ENCODE measurements around the gene DDR2.

The DDR2 gene

DNA sequence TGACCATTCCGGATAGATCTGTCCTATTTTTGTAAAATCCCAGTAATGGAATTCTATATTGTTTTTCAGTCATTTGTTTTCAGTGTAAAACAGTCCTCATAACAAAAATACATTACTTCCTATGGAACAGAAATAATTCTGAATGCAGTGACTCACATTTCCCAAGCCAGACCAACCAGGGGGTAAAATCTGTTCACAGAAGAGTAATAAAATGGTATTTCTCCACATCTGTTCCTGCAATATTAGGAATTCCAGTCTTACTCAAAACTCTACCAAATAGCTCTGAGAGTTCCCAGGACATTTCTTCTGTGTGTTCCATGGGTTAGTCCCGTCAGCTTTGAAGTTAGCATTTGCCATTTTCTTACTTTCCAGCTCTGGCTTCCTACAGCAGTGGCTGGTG lies 2.6 kb upstream of the DDR2 start:
- peak; percentile 93 for DNase-seq

DNA sequence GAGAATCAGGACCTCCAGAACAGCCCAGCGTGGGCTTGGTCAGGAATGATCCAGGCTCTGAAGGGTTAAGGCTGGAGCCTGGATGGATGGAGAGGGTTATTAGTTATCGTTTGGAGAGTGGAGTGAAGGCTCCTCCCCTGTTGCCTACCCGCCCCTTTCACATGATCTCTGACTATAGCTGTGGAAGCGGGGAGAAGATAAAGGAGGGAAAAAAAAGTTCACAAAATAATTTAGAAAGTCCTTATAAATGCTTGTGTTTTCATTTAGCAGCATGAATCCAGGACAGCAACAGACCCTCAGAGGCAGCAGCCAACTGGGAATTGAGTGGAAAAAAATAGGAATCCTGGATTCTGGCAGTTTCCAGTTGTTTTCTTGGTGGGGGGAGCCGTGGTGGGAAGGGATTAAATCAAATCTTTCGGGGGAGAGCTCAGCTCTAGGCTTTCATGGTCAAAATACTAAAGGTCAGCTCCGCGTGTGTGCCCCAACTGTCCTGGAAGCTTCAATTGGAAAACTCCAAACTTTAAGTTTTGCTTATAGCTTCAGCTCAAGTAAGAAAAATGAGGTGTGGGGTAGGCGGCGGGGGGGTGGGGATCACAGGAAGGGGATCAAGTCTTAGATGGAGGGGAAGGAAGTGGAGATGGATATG lies 595 bp upstream of the DDR2 start:
- DNase-seq, result peak; percentile 84

DNA sequence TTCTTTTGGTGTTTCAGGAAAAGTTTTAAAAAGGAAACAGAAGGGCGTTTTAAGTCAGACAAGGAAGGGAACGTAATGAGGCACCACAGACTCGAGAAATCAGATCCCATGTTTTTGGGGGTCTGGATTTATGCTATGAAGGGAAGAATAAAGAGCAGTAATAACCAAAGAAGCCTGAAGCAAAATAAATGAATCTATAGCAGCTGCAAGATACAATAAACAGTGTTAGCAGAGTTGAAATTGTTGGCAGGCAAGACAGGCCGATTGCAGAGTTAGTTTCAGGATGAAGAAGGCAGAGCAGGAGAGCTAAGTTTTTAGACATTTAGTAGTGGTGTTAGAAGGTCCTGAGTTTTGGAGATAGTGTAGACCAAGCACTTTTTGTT lies 425 bp downstream of the DDR2 start:
- DNase-seq, result peak; percentile 23

DNA sequence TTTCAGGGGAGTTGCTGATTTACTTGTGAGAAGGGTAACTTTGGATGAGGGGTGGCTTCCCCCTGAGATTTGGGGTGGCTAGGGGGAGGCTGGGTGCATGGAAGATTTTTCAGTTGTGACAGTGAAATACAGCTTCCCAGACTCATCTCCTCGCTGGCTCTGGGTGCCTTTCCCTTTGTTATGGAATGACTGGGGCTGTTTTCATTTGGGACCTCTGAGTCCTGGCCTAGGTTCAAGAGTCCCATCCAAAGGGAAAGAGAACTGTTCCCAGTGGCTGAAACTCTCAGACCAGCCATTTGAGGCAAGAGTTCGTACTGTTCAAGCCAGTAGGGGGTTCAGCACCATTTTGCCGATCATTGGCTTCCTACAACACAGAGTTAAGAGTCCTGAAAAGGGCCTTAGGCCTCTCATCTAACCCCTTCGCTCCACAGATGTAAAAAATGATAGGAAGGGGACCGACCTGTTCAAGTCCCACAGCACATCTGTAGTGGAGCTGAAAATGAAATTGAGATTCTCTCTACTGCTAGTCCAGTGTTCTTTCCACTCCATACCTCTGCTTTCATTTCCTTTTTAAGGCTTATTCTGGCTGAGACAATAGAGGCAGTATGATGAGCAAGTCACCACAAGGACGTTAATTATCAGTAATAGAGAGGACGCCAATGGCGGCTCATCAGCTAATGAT lies 958 bp downstream of the DDR2 start:
- peak; percentile 68 for DNase-seq

DNA sequence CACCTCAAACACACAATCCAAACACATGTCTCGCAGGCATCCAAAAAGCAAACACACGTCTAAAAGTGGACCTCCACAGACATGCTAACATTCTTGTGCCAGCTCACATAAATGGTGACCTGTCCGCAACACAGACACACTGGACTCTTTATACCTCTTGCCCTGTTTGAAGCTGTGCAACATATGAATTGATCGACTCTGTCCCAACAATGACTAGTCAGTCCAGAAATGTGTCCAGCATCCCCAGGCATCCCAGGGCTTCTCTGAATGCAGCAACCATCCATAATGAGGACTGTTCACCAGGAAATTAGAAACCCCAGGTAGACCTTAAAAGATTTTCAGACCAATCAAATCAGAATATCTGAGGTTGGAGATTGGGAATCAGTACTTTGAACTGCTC lies 3.2 kb downstream of the DDR2 start:
- no peak for DNase-seq

DNA sequence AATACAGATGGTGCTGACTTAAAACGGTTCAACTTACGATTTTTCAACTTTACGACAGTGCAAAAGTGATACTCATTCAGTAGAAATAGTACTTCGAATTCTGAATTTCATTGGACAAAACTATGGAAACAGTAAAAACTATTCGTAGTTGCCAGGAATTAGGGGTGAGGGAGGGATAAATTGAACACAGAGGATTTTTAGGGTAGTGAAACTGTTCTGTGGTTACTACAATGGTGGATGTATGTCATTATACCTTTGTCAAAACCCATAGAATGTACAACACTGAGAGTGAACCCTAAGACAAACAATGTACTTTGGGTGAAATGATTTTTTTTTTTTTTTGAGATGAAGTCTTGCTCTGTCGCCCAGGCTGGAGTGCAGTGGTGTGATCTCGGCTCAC lies 7.5 kb downstream of the DDR2 start:
- no peak for DNase-seq

DNA sequence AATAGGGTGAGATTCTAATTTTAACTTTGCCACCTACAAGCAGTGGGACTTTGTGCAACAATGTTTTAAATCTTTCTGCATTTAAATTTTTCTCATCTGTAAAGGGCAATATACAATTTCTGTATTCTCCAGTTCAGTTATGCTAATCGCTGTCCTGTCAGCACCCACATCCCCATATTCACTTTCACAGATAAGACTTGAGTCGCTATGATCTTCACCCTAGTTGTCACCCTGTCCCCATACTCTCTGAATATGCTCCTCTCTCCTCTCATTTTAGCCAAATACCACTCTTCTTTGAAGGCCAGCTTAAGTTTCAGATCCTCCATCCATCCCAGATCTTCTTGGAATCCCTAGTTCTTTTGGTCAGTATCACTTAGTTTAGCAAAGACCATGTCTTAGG lies 8.8 kb downstream of the DDR2 start:
- DNase-seq, result no peak

DNA sequence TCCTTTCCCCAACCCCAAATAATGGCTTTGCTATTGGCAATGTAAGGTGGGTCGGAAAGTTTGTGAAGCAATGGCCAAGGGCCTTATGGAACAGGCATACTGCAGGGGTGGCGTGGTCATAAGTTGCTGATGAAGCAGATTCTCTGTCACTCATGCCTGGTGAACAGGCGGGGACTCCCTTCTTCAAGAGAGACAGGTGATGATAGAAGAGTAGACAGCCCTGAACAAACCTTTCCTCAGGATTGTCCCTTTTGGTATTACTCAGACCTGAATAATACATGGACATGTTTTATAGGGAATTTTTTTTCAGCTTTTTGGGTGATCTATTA lies 12.7 kb downstream of the DDR2 start:
- DNase-seq, result no peak

DNA sequence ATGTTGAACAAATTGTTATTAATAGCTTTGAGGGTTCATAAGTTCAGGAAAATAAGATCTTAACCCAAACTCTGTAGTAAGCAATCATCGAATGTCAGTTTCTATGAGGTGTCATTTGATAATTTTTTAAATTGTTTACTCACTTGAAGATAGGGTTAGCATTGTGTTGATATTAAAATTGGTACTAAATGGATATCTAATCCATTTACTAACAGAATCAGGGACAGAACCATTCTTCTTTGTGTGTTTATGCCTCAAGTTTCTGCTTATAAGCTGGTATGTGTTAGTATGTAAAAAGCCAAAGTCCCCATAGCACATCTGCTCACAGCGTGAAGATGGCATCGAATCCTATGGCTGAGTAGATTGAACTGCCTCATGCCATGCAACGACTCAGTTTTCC lies 13.4 kb downstream of the DDR2 start:
- no peak for DNase-seq

DNA sequence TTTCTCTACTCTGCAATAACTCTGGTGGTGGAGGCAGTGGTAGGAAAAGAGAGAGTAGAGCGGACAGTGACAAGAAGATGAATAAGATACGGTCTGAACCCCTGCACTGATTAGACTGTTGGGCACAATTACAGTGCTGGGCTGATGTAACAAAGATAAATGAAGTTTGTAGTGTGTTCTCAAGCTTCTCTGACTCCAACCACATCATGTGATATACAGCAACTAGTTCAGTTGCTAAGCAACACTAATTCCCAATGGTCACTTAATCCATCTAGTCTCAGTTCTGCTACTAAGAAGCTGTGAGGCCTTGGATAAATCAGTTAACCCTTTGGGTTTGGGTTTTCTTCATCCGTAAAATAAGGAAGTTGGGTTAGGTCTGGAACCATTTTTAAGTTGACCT lies 17.3 kb downstream of the DDR2 start:
- no peak for DNase-seq

DNA sequence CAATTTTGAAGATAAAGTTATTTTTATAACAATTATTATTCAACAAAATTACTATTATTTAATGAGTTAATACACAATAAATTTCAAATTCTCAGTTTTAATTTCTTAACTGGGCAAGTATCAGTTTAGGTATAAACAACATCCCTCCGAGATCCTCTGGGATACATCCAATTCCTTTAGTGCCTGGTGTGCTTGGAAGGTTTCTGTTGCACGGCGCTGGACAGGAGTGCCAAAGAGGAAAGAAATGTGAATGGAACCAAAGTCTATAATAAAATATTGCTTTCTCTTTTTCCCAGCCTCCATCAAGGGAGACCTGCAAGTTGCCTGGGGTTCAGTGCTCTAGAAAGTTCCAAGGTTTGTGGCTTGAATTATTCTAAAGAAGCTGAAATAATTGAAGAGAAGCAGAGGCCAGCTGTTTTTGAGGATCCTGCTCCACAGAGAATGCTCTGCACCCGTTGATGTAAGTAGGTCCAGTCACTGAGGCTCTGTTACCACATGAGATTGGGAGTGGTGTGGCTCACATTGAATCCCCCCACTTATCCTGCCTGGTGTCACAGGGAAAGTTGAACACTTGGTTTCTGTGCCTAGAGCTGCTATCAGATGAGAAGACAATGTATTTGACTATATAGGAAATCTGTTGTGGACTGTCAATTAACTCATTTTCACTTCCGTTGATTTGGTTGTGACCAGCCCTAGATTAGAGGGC lies 22.8 kb downstream of the DDR2 start:
- no peak for DNase-seq

DNA sequence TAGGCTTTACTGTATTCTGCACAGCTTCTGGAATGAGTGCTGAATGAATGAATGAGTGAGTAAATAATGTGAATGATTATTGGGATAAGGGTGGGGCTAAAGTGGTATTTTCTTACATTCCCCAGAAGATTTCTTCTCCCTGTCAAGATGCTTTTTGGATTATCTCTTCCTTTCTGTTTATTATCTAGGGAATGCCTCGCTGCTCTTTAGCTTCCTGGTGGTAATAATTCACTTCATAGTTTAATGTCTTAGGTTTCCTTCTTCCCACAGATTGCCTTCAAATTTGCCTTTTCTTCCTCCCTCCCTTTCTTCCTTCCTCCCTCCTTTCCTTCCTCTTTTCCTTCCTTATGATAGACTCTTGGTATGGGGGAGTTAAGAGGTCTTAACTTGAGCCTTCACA lies 24.0 kb downstream of the DDR2 start:
- no peak for DNase-seq

DNA sequence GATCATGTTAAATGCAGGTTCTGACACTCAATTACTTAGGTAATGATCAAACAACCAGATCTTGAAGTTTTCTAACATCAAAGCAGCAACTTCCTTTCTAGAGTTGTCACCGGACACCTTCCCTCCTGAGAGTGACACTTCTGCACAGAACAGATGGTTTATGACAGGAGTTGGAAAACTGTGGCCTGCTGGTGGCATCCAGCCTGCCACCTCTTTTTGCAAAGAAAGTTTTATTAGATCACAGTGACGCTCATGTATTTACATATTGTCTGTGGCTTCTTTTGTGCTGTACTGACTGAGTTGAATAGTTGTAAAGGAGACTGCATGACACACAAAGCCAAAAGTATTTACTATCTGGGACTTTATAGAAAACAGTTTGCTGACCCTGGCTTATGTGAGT lies 28.3 kb downstream of the DDR2 start:
- DNase-seq, result peak; percentile 31

DNA sequence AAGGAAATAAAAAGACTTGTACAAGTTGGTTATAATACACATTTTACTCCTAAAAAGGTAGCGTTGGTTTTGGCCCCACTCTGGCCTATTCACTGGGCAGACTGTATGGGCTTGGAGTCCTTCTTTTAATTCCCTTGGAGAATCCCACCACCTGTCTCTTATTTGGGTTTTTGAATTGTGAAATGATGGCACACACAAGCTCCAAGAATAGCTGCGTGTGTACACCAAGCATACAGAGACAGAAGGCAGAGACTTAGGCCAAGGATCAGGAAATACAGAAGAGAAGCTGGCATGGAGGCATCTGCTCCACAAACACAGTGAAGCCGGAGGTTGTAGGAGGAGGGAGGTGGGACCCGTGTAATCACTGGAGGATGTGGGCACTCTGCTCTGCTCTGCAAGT lies 29.1 kb downstream of the DDR2 start:
- no peak for DNase-seq

DNA sequence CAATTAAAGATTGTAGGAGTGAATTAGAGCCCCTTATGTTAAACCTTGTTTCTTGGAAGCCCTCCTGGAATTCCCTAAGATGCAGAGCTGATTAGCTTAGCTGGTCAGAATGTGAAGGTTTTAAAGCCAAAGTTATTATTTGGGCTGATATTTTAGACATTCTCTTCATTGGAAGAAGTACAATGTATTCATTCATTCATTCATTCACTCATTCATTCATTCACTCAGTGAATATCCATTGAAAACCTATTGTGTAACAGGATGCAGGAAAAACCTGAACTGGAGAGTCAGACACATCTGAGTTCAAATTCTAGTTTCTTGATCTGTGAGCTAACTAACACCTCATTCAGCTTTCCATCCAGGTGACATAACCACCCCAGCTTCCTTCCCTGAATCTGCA lies 29.7 kb downstream of the DDR2 start:
- no peak for DNase-seq

DNA sequence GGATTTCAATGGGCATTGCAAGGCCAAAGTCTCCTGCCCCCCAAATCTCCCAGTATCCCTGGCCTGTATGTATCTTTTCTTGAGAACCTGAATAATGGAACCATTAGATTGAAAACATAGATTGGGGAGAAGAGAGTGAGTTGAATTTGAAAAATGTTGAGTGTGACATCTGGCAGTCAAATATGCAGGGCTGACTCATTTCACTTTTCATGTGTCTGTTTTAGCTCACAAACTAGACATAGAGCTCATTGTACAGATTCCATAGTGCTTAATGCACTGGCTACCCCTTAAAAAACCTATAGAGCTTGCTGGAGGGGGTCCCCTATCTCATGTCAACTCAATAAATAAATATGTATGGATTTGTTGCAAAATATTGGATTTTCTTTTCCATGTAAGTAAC lies 30.8 kb downstream of the DDR2 start:
- peak; percentile 84 for DNase-seq

DNA sequence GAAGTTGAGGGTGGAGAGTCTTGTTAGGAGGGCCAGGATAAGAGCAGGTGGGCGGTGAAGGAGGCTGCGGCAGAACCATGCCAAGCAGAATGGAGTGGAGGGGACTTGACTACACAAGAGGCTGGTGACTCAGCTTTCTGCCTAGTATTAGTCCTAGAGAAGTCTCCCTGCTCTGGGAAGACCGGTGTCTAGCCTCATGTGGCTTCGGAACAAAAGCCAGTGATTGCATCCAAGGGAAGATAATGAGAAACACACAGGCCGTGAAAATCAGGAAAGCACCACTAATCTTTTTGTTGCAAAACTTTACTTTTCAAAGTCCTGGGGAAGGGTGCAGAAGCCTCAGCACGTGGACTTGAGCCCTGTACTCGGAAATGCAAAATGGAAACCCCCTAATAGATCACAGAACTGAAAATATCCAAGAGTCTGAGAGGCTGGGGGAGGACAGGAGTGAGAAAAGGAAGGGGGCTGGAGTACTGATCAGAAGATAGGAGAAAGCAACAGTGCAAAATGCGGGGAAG lies 31.4 kb downstream of the DDR2 start:
- peak; percentile 95 for DNase-seq

DNA sequence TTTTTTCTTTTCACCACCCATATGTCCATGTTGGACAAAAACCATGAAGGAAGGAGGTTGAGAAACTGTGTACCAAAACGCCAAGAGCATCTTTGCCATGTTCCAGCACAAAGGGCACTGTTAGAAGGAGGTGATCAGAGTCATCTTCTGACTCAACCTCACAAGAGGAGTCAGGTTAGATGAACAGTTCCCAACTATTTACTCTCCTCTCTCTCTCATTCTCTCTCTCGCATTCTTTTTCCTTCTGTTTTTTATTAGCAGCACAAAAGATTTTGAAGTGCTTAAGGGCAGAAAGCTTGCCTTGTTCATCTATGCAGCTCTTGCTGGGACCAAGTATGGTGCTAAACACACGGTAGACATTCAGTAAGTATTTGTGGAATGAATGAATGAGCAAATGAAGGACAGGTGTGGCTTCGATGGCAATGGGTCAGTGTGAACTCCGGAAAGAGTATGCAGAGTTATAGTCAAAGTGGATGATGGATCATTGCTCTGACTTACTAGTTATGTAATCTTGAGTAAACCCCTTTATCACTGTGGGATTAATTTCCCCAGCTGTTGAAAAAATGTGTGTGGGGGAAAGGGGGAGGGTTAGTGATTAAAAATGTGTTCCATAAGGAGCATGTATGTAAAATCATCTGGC lies 33.9 kb downstream of the DDR2 start:
- DNase-seq, result peak; percentile 83

DNA sequence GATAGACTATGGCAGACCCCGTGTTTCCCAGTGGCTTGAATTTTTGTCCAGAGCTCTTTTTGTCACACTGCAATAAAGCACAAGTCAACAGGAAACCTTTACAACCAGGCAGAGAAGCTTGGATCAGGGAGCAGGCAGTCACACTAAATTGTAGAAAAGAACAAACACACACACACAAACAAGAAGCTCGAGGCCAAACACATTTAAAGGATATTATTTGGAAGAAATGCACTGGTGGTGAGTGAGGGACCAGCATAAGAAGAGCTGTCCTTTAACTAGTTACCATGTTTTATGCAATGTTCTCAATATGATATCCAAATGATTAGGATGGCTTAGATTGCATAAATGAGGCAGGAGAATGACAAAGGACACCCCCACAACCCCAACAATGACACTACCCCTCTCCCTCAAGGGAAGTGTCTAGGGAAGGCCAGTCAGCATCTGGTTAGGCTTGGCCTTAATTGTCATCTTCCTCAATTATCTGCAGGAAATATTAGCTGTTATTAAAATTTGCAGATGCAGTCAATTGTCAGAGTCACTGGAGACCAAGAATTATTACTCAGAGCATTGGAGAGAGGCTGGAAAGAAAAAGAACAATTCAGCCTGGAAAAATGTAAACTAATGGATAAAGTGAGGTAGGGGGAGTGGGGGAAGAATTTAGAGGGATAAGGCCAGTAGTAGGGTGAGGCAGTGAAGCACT lies 35.3 kb downstream of the DDR2 start:
- no peak for DNase-seq

DNA sequence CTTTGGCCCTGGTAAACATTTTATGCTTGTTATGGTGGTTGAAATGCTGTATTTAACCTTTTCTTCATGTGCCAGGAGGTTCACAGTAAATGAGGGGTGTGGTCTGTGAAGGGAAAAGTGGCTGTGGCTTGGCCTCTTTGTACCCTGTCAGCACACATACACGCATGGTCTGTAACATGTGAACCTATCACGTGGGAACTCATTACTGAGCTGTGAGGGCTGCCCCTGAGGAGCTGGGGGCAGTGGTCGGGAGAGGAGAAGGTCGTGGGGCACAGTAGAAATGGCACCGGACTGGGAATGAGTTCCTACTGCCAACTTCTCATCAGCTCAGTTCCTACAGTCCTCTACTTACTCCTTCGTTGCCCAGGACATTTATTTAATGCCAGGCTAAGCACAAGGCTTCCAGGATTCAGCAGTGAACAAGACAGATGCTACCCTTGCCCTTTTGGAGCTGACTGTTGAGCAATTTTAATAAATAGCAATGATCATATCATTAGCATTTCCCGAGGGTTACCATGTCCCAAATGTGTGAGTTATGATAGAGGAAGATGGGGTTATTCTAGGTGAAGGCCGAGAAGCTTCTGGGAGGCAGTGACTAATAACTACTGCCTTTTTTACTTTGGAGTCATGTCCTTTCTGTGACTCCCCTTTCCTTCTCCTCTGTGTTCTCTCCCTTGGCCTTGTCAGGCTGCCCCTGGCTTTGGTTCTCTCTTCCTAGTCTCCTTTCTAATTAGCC lies 38.8 kb downstream of the DDR2 start:
- peak; percentile 87 for DNase-seq

DNA sequence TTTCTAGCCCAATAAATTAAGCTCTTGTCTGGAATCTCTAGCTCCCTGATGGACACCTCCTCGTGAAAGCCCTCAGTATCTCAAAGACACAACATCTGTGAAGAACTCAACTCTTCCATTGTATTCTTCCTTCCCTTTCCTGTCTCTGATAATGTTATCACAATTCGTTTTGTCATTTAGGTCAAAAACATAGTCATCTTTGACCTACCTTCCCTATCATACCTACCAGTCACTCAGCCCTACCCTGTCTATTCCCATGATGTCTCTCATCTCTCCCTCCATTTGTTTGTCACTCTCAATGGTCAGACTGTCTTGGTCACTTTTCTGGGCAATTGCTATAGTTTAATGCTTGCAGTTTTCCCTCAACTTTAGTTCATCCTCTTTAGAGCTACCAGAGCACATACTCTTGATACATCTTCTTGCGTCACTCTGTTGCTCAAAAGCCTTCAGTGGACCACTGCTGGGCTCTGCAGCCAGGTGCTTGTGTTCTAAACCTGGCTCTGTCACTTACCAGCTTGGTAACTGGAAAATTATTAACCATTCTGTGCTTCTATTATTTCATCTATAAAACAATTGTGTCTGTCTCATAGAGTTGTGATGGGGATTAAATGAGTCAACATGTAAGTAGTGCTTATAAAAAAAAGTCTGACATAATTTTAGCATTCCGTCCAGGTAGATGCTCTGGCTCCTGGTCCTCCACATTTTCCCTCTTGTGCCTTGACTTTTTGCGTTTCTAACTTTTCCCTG lies 39.6 kb downstream of the DDR2 start:
- DNase-seq, result no peak
